DMS 273 (cell line): ENCODE results near the gene NOL11.
"Not testable (repeated sequence)": the region's sequence is repeated elsewhere in the genome, so short reads cannot be mapped to it uniquely, and the experiment has no call there.

ENCODE experiments used
- DNase-seq: peaks from one replicate; lab custom pipeline; 2025; ENCODE audit not compliant: unreplicated experiment; lab: John Stamatoyannopoulos, UW

Gene NOL11

GRCh38 chr17:67707442-67707841, 10.3 kb upstream of the NOL11 start:
- no peak for DNase-seq

GRCh38 chr17:67708378-67708777, 9.4 kb upstream of the NOL11 start:
- DNase-seq: no peak

- DNase-seq: no peak
These were observed 5.8 kb upstream of the NOL11 start for GRCh38 chr17:67711916-67712315.

- no peak for DNase-seq
These were observed 5.4 kb upstream of the NOL11 start for GRCh38 chr17:67712375-67712774.

GRCh38 chr17:67713169-67713568, 4.6 kb upstream of the NOL11 start:
- DNase-seq: no peak

GRCh38 chr17:67716405-67716798, 1.3 kb upstream of the NOL11 start:
- no peak for DNase-seq

GRCh38 chr17:67717192-67717623, 528 bp upstream of the NOL11 start:
- no peak for DNase-seq

GRCh38 chr17:67718325-67718941, 697 bp downstream of the NOL11 start:
- DNase-seq: peak; percentile 75

GRCh38 chr17:67725373-67725791, 7.6 kb downstream of the NOL11 start:
- no peak for DNase-seq

- no peak for DNase-seq
These were observed 8.1 kb downstream of the NOL11 start for GRCh38 chr17:67725807-67726206.

GRCh38 chr17:67727152-67728039, 9.7 kb downstream of the NOL11 start:
- DNase-seq: not testable (repeated sequence)

GRCh38 chr17:67729903-67730302, 12.2 kb downstream of the NOL11 start:
- no peak for DNase-seq

GRCh38 chr17:67730731-67731130, 13.0 kb downstream of the NOL11 start:
- no peak for DNase-seq

GRCh38 chr17:67733449-67733848, 15.7 kb downstream of the NOL11 start:
- DNase-seq: no peak

- DNase-seq: no peak
These were observed 19.4 kb downstream of the NOL11 start for GRCh38 chr17:67737145-67737544.

- no peak for DNase-seq
These were observed 24.3 kb downstream of the NOL11 start for GRCh38 chr17:67742025-67742424.

GRCh38 chr17:67746704-67747571, 29.2 kb downstream of the NOL11 start:
- no peak for DNase-seq

- DNase-seq: no peak
These were observed 30.0 kb downstream of the NOL11 start for GRCh38 chr17:67747681-67748235.

GRCh38 chr17:67750067-67750466, 32.3 kb downstream of the NOL11 start:
- DNase-seq: no peak

GRCh38 chr17:67751101-67752074, 33.7 kb downstream of the NOL11 start:
- peak; percentile 92 for DNase-seq
